Fibroblast of mammary gland (primary cell): ENCODE measurements around the gene HOXB2.
A peak's percentile ranks its signal among the peaks of the same experiment; 100 is the strongest.

Source experiments
- DNase-seq: peaks from one replicate; pipeline ENCODE4 v3.0.0-alpha.2; 2010; ENCODE audit warnings: low read depth
- H3K4me3 ChIP-seq: 2 replicates; pipeline ENCODE4 v1.5.1; 2011; ENCODE audit warnings: low read depth, mild to moderate bottlenecking, low read length, moderate library complexity; ENCODE audit not compliant: control insufficient read depth
- CTCF ChIP-seq: conservative IDR thresholded peaks from 2 replicates; pipeline ENCODE4 v1.5.1; 2011; ENCODE audit warnings: low read depth, low read length, inconsistent platforms; ENCODE audit not compliant: control insufficient read depth, insufficient read depth

Gene HOXB2

DNA sequence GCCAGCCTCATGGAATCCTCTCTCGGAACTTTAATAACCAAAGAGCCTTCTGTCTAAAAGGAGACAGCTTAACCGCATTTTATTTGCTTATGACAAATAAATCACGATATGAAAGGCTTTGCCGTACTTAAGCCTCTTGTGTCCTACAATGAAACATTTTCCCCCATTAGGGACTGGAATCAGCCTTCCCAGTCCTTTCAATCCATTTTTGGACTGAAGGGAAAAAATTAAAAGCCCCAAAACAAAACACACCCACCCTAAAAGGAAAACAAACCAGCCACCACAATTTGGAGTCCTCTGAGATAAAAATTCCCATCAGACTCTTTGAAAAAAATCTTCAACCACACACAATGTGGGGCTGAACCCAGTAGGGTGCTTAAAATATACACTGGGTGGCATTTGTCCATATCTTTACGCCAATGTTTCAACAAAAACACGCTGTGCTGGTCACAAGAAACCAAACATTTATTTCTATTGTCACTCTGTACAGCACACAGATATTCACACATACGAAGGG lies 30.2 kb upstream of the HOXB2 start:
- TF ChIP-seq CTCF = no peak
- peak overlapping the region; percentile 36 for H3K4me3 ChIP-seq
- peak; percentile 57 for DNase-seq

DNA sequence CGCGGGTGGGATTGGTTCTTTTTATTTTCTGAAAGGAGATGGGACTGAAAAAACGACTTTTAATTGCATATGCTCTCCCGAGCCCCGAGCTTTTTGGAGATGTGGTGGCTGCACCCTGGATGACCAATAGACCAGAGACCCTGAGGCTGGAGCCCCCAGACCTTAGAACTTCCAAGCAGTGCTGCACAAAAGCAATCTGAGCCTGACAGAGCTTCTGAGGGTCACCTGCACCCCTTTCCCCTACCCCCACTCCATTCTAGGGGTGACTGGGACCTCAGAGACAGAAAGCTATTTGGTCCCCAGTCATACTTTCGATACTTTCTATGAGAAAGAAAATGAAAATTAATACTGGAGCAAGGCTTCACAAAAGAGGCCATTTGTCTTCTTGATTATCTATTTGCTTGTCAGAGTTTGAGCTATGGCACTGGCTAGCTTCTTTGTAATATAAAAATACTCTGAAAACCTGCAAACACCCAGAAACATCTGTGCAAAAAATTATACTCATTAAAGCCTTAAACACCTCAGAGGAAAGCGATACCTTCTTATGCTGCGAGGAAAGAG lies 29.7 kb upstream of the HOXB2 start:
- no peak for TF ChIP-seq CTCF
- DNase-seq = no peak
- H3K4me3 ChIP-seq = peak overlapping the region; percentile 36

DNA sequence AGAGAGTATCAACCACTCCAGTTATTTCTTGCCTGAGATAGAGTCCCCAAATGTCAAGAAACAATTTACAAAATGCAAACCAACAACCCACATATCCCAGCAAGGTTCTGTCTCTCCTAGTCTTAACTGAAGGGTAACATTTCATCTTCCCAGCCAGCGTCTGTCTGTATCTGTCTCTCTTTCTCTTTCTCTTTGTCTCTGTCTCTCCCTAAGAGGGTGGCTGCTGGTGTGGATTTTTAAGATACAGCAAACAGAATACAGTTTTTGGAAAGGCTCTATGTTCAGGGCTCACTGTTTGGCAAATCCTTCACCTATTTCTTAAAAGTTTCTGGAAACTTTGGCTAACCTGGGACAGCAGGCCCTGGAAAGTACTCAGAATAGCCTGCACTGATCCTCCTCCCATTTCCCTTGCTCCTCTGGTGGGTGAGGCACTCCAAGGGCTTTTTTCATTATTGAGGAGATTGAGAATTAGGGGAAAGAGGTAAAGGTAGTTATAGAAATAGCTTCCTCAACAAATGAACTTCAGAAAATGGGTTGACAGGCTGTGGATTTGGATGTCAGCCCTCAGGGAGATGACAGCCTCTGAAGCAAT lies 27.0 kb upstream of the HOXB2 start:
- DNase-seq = no peak
- no peak for TF ChIP-seq CTCF
- H3K4me3 ChIP-seq = peak overlapping the region; percentile 34

- H3K4me3 ChIP-seq = peak overlapping the region; percentile 34
- no peak for DNase-seq
- TF ChIP-seq CTCF = no peak
Observed at GRCh38 chr17:48571024-48571818, 26.3 kb upstream of the HOXB2 start.

DNA sequence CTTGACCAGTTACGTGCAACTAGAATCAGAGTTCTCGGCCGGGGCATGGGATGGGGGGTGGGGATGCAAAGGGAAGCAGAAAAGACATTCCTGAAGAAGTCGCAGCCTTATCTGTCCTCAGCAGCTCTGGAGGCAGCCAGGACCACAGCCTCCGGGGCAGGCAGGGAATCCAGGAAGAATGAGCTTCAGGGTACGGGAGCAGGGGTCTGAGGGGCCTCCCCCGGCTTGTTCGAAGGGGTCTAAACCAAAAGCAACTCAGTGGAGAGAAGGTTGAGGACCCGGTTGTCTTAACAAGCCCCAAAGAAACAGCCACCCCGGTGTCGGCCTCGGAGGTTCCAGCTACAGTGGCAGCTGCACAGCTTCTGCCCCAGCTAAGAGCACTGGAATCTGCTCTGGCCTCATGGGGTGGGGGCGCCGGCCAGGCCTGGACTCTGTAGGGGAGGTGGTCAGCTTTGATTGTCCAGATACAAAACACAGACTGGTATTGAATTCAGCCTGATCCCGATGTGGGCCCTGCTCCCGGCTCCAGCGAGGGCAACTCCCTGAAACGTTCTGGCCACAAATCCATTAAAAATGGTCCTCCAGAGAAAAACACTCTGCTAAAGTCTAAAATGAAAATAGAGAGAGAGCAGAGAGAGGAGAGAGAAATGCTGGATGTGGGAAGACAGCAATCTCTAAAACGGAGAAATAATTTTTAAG lies 25.6 kb upstream of the HOXB2 start:
- TF ChIP-seq CTCF = no peak
- H3K4me3 ChIP-seq = peak overlapping the region; percentile 34

DNA sequence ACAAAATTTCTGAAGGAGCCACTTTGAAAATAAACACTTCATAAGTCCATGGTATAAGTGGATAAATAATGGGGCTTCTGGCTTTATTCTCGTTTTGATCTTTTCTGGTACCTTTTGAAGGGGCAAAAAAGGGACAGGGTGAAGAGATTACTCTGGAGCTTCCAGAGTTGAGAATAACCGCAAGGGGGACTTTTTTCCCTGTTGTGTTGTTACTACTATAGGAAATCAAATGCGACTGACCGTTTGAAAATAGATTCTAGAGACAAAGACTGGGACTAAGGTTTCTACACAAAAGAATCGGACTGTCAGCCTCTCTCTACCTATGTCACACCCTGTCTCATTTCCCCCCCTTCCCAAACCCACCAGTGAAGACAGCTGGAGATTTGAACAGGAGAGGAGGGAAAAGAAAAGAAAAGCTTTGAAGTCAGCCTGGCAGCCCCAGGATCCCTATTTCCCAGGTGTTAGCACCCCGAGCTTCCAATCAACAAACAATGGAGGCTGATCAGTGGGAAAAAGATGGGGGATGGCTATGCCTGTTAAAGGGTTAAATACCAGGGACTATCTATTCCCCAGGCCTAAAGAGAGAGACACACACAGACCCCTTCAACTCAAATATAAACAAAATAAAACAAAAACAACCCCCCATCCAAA lies 24.9 kb upstream of the HOXB2 start:
- peak overlapping the region; percentile 34 for H3K4me3 ChIP-seq
- peak; percentile 6 for TF ChIP-seq CTCF
- no peak for DNase-seq

More for the DNA sequence above, 25.6 kb upstream of the HOXB2 start:
- no peak for DNase-seq
